PC-9 (cell line): ENCODE measurements around the gene UNC5C. TPM values are rescaled to one million over a fixed set of nuclear protein-coding genes. Genes with fewer than 3 reads are reported as not detected.

Experiments used
- BruUV-seq: library from RNA; stranded (reverse); fragments of 400-500 nt; replicated peaks from 2 replicates; lab custom pipeline; 2021; lab: Mats Ljungman, UMichigan
- CTCF ChIA-PET: fragments of 300-600 bp; sonication (Branson Sonifier 250); formaldehyde crosslinking; loops from one replicate; lab custom pipeline; 2022; ENCODE audit warnings: antibody characterized with exemption; lab: Charles Lee
- POLR2A ChIA-PET: fragments of 300-600 bp; sonication (Branson Sonifier 250); formaldehyde crosslinking; loops from one replicate; lab custom pipeline; 2022; ENCODE audit warnings: antibody characterized with exemption; ENCODE audit not compliant: unreplicated experiment; lab: Charles Lee
- DNase-seq, 2 experiments: peaks; one replicate each; pipeline versions ENCODE4 v3.0.0 to v3.0.0-alpha.2; 2015 to 2022; ENCODE audit warnings: mixed read lengths in 1 of 2
- H2AFZ ChIP-seq: fragments of 200-600 bp; sonication (generic); 2 replicates; pipeline ENCODE4 v1.8.1; 2017; ENCODE audit warnings: antibody characterized with exemption
- H3F3A ChIP-seq: fragments of 200-600 bp; sonication (generic); 2 replicates; pipeline ENCODE4 v1.8.1; 2017; ENCODE audit warnings: antibody characterized with exemption, mild to moderate bottlenecking, low read depth; ENCODE audit not compliant: insufficient read depth
- H3K27ac ChIP-seq: fragments of 200-600 bp; sonication (generic); 2 replicates; pipeline ENCODE4 v1.6.1; 2016; ENCODE audit warnings: mixed run types
- H3K27me3 ChIP-seq: fragments of 200-600 bp; sonication (generic); 2 replicates; pipeline ENCODE4 v1.6.1; 2016; ENCODE audit warnings: low read depth, mixed run types; ENCODE audit not compliant: insufficient read depth
- H3K36me3 ChIP-seq: fragments of 200-600 bp; sonication (generic); 2 replicates; pipeline ENCODE4 v1.6.1; 2016; ENCODE audit warnings: low read depth, mixed run types
- H3K4me1 ChIP-seq: fragments of 200-600 bp; sonication (generic); replicated peaks from 2 replicates; pipeline ENCODE4 v1.6.1; 2016; ENCODE audit warnings: mixed run types; ENCODE audit not compliant: insufficient read depth
- H3K4me2 ChIP-seq: fragments of 200-600 bp; sonication (generic); 2 replicates; pipeline ENCODE4 v1.6.1; 2017; ENCODE audit warnings: mixed run types
- H3K4me3 ChIP-seq: fragments of 200-600 bp; sonication (generic); 2 replicates; pipeline ENCODE4 v1.6.1; 2016; ENCODE audit warnings: mixed run types
- H3K79me2 ChIP-seq: fragments of 200-600 bp; sonication (generic); 2 replicates; pipeline ENCODE4 v1.6.1; 2017; ENCODE audit warnings: low read depth, mixed run types
- H3K9me2 ChIP-seq: fragments of 200-600 bp; sonication (generic); 2 replicates; pipeline ENCODE4 v1.8.1; 2017; ENCODE audit warnings: mild to moderate bottlenecking; ENCODE audit not compliant: insufficient read depth
- H3K9me3 ChIP-seq: fragments of 200-600 bp; sonication (generic); 2 replicates; pipeline ENCODE4 v1.8.1; 2016; ENCODE audit warnings: low read depth; ENCODE audit not compliant: insufficient read depth
- H4K20me1 ChIP-seq: fragments of 200-600 bp; sonication (generic); 2 replicates; pipeline ENCODE4 v1.8.1; 2017; ENCODE audit not compliant: insufficient read depth
- CTCF ChIP-seq: fragments of 200-600 bp; sonication (generic); conservative IDR thresholded peaks from 2 replicates; pipeline ENCODE4 v1.6.1; 2017; ENCODE audit warnings: mixed run types, antibody characterized with exemption, mild to moderate bottlenecking, moderate library complexity
- EZH2 ChIP-seq: fragments of 200-600 bp; sonication (generic); IDR thresholded peaks from 2 replicates; pipeline ENCODE4 v1.8.0; 2017; ENCODE audit warnings: antibody characterized with exemption, low read depth
- intact Hi-C: fragments of 100-400 bp; cut with micrococcal nuclease; formaldehyde crosslinking; loops from one replicate; pipeline ENCODE4 v1.10.0; 2022; ENCODE audit not compliant: unreplicated experiment
- total RNA-seq: library from RNA; stranded (reverse); gene quantifications from 2 replicates; pipeline ENCODE4 v1.2.3, GENCODE V29; 2021

Gene UNC5C
- total RNA-seq, 1 experiment from 2014 or later: not detected

DNA sequence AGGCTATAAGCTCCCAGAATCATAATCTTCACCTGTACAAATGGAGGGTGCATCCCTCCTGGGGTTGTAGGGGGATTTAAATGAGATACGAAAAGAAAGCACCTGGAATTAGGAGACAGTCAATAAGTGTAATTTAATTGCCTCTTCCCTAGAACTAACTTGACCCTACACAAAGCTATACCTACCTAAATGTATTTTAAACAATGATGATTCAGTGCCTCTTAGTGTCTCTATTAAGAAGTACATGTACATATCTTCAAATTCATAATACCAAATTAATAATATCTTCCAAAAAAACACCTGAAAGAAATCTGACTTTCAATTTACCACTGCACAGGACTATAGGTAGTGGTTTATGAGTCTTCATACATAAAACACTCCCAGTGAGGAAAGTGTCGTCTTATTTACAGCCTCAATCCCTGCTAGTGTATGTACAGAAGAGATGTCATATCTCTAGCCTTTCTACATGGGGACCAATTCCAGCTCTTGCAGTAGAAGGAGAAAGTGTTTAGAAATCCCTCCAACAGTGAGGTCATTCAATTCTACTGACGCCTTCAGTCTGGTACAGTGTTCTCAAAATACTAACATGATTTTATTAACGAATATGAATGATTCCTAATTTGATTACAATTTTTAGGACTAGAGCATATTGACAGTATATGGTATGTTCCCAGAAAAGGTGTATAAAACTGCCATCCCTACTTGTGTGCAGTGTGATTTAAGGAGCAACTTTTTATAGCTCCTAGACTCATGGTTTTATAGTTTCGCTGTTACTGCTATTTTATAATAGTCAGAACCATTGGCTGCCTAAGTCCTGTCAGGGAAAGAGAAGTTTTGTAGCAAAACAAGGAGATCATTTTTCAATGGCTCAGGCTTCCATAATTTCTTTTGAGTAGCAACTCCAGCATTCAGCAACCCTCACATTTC, 282.7 kb downstream of the UNC5C start:
- no TSS peak for BruUV-seq
- Histone ChIP-seq H3K36me3 (no peaks in the 10 kb centered on the region), H3F3A (no peaks in the 10 kb centered on the region)

DNA sequence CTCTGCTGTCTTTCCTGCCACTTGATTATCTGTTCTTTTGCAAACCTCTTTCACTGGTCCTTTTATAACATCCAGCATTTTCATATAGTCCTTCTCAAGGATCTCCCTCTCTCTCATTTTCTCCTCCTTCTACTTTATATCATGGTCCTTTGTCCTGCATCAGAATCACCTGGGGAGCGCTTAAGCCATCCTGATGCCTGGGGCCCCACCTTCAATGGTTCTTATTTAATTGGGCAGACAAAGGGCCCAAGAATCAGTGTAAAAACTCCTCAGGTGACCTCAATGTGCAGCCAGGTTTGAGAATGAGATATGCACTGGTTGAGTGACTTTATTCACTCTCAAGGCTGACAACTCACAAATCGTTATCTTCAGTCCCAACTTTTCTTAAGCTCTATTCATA, 283.9 kb downstream of the UNC5C start:
- H3F3A ChIP-seq: no peaks in the 10 kb centered on the region
- H3K4me3 ChIP-seq: no peak overlapping the region
- H3K27me3 ChIP-seq: no peaks in the 10 kb centered on the region
- H3K9me3 ChIP-seq: no peaks in the 10 kb centered on the region
- no peaks in the 10 kb centered on the region for H4K20me1 ChIP-seq
- DNase-seq: no peak
- no peak overlapping the region for H3K27ac ChIP-seq
- H3K4me1 ChIP-seq: peaks cover 13% of the 10 kb centered on the region
- H3K36me3 ChIP-seq: no peaks in the 10 kb centered on the region
- ChIA-PET POLR2A (no interaction called here), CTCF (no interaction called here)
- intact Hi-C loops: no loop called here
- H3K79me2 ChIP-seq: no peaks in the 10 kb centered on the region
- H2AFZ ChIP-seq: no peak overlapping the region
- no peak for TF ChIP-seq EZH2
- no peak for TF ChIP-seq CTCF
- H3K4me2 ChIP-seq: no peak overlapping the region
- H3K9me2 ChIP-seq: no peaks in the 10 kb centered on the region
- no TSS peak for BruUV-seq

More for the DNA sequence above, 282.7 kb downstream of the UNC5C start:
- no peak overlapping the region for H2AFZ ChIP-seq
- peaks cover 13% of the 10 kb centered on the region for H3K4me1 ChIP-seq
- no peak for TF ChIP-seq CTCF
- TF ChIP-seq EZH2: no peak
- intact Hi-C loops: no loop called here
- no peak for DNase-seq
- H3K4me2 ChIP-seq: no peak overlapping the region
- H3K79me2 ChIP-seq: no peaks in the 10 kb centered on the region
- H4K20me1 ChIP-seq: no peaks in the 10 kb centered on the region
- ChIA-PET CTCF (no interaction called here), POLR2A (no interaction called here)
- H3K27me3 ChIP-seq: no peaks in the 10 kb centered on the region
- H3K27ac ChIP-seq: no peak overlapping the region
- H3K4me3 ChIP-seq: no peak overlapping the region
- no peaks in the 10 kb centered on the region for H3K9me2 ChIP-seq
- no peaks in the 10 kb centered on the region for H3K9me3 ChIP-seq

DNA sequence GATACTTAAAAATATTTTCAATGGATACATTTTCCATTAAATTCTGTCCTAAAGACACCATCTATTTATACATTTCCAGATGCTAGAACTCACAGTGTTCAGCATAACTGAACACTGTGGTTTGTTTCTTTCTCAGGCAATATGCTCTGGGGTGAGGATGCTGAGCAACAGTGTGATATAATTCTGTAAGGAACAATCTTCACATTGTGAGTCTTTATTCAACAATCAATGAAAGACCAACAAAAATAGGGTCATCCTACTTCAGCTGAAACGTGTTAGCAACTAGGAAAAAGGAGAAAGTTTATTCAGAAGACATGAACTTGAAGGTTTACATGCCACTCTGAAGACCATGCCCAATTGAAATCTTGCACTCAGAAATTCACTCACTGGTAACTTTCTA, 284.8 kb downstream of the UNC5C start:
- no peak for TF ChIP-seq CTCF
- Histone ChIP-seq H3K36me3 (no peaks in the 10 kb centered on the region), H3K4me3 (no peak overlapping the region), H3K9me3 (no peaks in the 10 kb centered on the region), H2AFZ (no peak overlapping the region), H3K79me2 (no peaks in the 10 kb centered on the region), H3K4me2 (no peak overlapping the region), H3K27me3 (no peaks in the 10 kb centered on the region), H4K20me1 (no peaks in the 10 kb centered on the region), H3K9me2 (no peaks in the 10 kb centered on the region), H3K4me1 (peaks cover 13% of the 10 kb centered on the region), H3F3A (no peaks in the 10 kb centered on the region), H3K27ac (no peak overlapping the region)
- BruUV-seq: no TSS peak
- CTCF ChIA-PET: no interaction called here
- POLR2A ChIA-PET: no interaction called here
- DNase-seq: no peak
- intact Hi-C loops: no loop called here
